K562 (cell line): Measurements from ENCODE around the gene PCDHGA12. TPM values are rescaled to one million over a fixed set of nuclear protein-coding genes. Genes with fewer than 3 reads are reported as not detected.
"Not testable (repeated sequence)": the region's sequence is repeated elsewhere in the genome, so short reads cannot be mapped to it uniquely, and the experiment has no call there.

Experiments
- ATAC-seq: fragments of 200-7000 bp; cut with Tn5 transposase; 3 replicates; pipeline ENCODE4 v1.9.1; 2020; ENCODE audit warnings: moderate library complexity
- BruUV-seq: library from RNA; stranded (reverse); fragments of 400-500 nt; replicated peaks from 2 replicates; lab custom pipeline; 2021; lab: Mats Ljungman, UMichigan
- CTCF ChIA-PET: fragments of 300-600 bp; formaldehyde crosslinking; extraction: SDS; loops from one replicate; lab custom pipeline; 2021; ENCODE audit warnings: low intra/inter-chr PET ratio; lab: Yijun Ruan, JAX
- POLR2A ChIA-PET: fragments of 300-600, 350-650 bp; sonication (Branson Sonifier 250); formaldehyde crosslinking; extraction: SDS; loops from one replicate; lab custom pipeline; 2021; ENCODE audit warnings: antibody characterized with exemption, inconsistent platforms; lab: Yijun Ruan, JAX
- DNase-seq, 4 experiments: peaks; one replicate each; pipeline versions ENCODE4 v3.0.0 to v3.0.0-alpha.2; 2011 to 2018; ENCODE audit warnings: low spot score in 3 of 4, mixed read lengths in 3 of 4; ENCODE audit errors: extremely low read depth in 1 of 4
- FAIRE-seq: peaks from 2 replicates; lab custom pipeline; 2011; peaks lifted over from hg19 to GRCh38; lab: Jason Lieb, UNC
- H2AFZ ChIP-seq: 2 replicates; pipeline ENCODE4 v1.6.0; 2011; ENCODE audit warnings: low read depth, low read length, control low read depth, inconsistent platforms
- H3K27ac ChIP-seq: fragments of 200-600 bp; 3 replicates; pipeline ENCODE4 v1.8.0; 2011; ENCODE audit warnings: low read depth, mild to moderate bottlenecking, control low read depth, inconsistent platforms, low read length, moderate library complexity, mixed read lengths; ENCODE audit errors: extremely low read depth
- H3K27me3 ChIP-seq, 2 experiments: fragments of 300-600 bp in 1 of 2; 2 replicates in 1 of 2; 3 replicates in 1 of 2; pipeline versions ENCODE4 v1.6.0 to v1.8.0; 2011; ENCODE audit warnings: inconsistent platforms in 2 of 2, low read length in 2 of 2, mild to moderate bottlenecking in 1 of 2, mixed read lengths in 1 of 2, moderate library complexity in 1 of 2; ENCODE audit not compliant: control insufficient read depth in 2 of 2, insufficient read depth in 2 of 2
- H3K36me3 ChIP-seq: fragments of 300-600 bp; 3 replicates; pipeline ENCODE4 v1.8.0; 2011; ENCODE audit warnings: mild to moderate bottlenecking, low read length, inconsistent platforms; ENCODE audit not compliant: control insufficient read depth, insufficient read depth
- H3K4me1 ChIP-seq, 2 experiments: fragments of 200-600 bp in 1 of 2; replicated peaks in 1 of 2; 2 replicates in 1 of 2; 3 replicates in 1 of 2; pipeline versions ENCODE4 v1.5.1 to v1.8.0; 2011; ENCODE audit warnings: inconsistent platforms in 2 of 2, low read length in 2 of 2, mild to moderate bottlenecking in 1 of 2, mixed read lengths in 1 of 2, moderate library complexity in 1 of 2; ENCODE audit not compliant: control insufficient read depth in 2 of 2, insufficient read depth in 2 of 2
- H3K4me2 ChIP-seq: 2 replicates; pipeline ENCODE4 v1.6.1; 2011; ENCODE audit warnings: low read length, control low read depth, inconsistent platforms, mixed read lengths; ENCODE audit not compliant: insufficient read depth
- H3K4me3 ChIP-seq: fragments of 200-600 bp; sonication (generic), shearing (Covaris generic); 2 replicates; pipeline ENCODE4 v1.5.1; 2016; ENCODE audit warnings: control low read depth, inconsistent platforms
- H3K79me2 ChIP-seq: fragments of 200-600 bp; 3 replicates; pipeline ENCODE4 v1.8.0; 2011; ENCODE audit warnings: low read length, inconsistent platforms; ENCODE audit not compliant: control insufficient read depth, insufficient read depth
- H3K9ac ChIP-seq, 2 experiments: 2 replicates each; pipeline versions ENCODE4 v1.6.0 to v1.6.1; 2011; ENCODE audit warnings: low read depth in 2 of 2, low read length in 2 of 2, control low read depth in 1 of 2, inconsistent platforms in 1 of 2, mild to moderate bottlenecking in 1 of 2, mixed read lengths in 1 of 2; ENCODE audit not compliant: insufficient read depth in 1 of 2
- H3K9me1 ChIP-seq: one replicate; pipeline ENCODE4 v1.6.0; 2011; ENCODE audit warnings: inconsistent platforms, mild to moderate bottlenecking, low read length, moderate library complexity; ENCODE audit not compliant: control insufficient read depth, insufficient read depth
- H3K9me3 ChIP-seq: replicated peaks from 2 replicates; pipeline ENCODE4 v1.5.1; 2011; ENCODE audit warnings: low read depth, low read length, inconsistent platforms; ENCODE audit not compliant: control insufficient read depth, insufficient read depth
- H4K20me1 ChIP-seq: replicated peaks from 2 replicates; pipeline ENCODE4 v1.6.1; 2011; ENCODE audit warnings: low read length, inconsistent platforms, mixed read lengths; ENCODE audit not compliant: control insufficient read depth, insufficient read depth
- NRF1 ChIP-seq, 2 experiments: fragments of 450-650 bp; IDR thresholded peaks in 1 of 2; conservative IDR thresholded peaks in 1 of 2; 2 replicates each; pipeline ENCODE4 v1.6.1; 2014; ENCODE audit warnings: mild to moderate bottlenecking in 2 of 2
- RAD21 ChIP-seq, 2 experiments: fragments of 250-450 bp in 1 of 2; fragments of 450-650 bp in 1 of 2; sonication (Bioruptor Pico) in 1 of 2; formaldehyde crosslinking in 1 of 2; IDR thresholded peaks in 1 of 2; conservative IDR thresholded peaks in 1 of 2; 2 replicates each; pipeline versions ENCODE4 v1.4.0 to v1.8.0; 2020 to 2022; ENCODE audit warnings: mild to moderate bottlenecking in 2 of 2, moderate library complexity in 1 of 2
- WGBS: fragments of 100-300 bp; shearing (Covaris generic); methylation state at CpG from one replicate; pipeline ENCODE4 v1.1.6; 2016; ENCODE audit warnings: low coverage, mixed read lengths; ENCODE audit not compliant: insufficient coverage; ENCODE audit errors: missing lambda C conversion rate; 5-methylcytosine and 5-hydroxymethylcytosine counted together
- in situ Hi-C: fragments of 300-500 bp; cut with MboI; formaldehyde crosslinking; loops from 4 replicates; pipeline ENCODE4 v1.15.0; 2018; ENCODE audit warnings: inconsistent platforms, mixed read lengths
- intact Hi-C: fragments of 100-400 bp; cut with micrococcal nuclease; formaldehyde crosslinking; loops from 2 replicates; pipeline ENCODE4 v1.14.2; 2022
- polyA plus RNA-seq, 8 experiments: library from polyadenylated mRNA; depleted of rRNA in 4 of 8; stranded (reverse) in 5 of 8; unstranded in 3 of 8; fragments of >200 nt; fragmentation: Nextera tagmentation in 2 of 8; fragmentation: Illumina TruSeq in 1 of 8; extraction: Ambion mirVana in 2 of 8; extraction: Trizol in 1 of 8; gene quantifications; 2 replicates each; pipeline versions ENCODE4 v1.2.1 to v1.2.3, GENCODE V29; 2011 to 2014; ENCODE audit warnings: inconsistent platforms in 1 of 8, missing spikeins in 1 of 8
- total RNA-seq, 7 experiments: library from RNA; depleted of rRNA in 6 of 7; stranded (reverse); fragments of >200 nt in 6 of 7; fragmentation: Illumina TruSeq in 2 of 7; extraction: Trizol in 2 of 7; gene quantifications; 2 replicates each; pipeline versions ENCODE4 v1.2.1 to v1.2.3, GENCODE V29; 2011 to 2021; ENCODE audit warnings: low replicate concordance in 1 of 7
- TF ChIP-seq, protein P1 (sequence below), 3 experiments: IDR thresholded peaks in 2 of 3; conservative IDR thresholded peaks in 1 of 3; 2 replicates each; pipeline ENCODE4 v1.5.1; 2011 to 2012; ENCODE audit warnings: low read length in 3 of 3, mild to moderate bottlenecking in 3 of 3, control low read depth in 2 of 3, improper control_type of control experiment in 1 of 3, inconsistent platforms in 1 of 3, low read depth in 1 of 3, mixed read lengths in 1 of 3, moderate library complexity in 1 of 3; ENCODE audit not compliant: insufficient read depth in 2 of 3

Gene PCDHGA12
- total and polyA plus RNA-seq, 9 of the 15 experiments (the other 6 are each of a cell fraction or from before 2014, with no cell fraction given): 0.03 TPM; not detected in 8

DNA sequence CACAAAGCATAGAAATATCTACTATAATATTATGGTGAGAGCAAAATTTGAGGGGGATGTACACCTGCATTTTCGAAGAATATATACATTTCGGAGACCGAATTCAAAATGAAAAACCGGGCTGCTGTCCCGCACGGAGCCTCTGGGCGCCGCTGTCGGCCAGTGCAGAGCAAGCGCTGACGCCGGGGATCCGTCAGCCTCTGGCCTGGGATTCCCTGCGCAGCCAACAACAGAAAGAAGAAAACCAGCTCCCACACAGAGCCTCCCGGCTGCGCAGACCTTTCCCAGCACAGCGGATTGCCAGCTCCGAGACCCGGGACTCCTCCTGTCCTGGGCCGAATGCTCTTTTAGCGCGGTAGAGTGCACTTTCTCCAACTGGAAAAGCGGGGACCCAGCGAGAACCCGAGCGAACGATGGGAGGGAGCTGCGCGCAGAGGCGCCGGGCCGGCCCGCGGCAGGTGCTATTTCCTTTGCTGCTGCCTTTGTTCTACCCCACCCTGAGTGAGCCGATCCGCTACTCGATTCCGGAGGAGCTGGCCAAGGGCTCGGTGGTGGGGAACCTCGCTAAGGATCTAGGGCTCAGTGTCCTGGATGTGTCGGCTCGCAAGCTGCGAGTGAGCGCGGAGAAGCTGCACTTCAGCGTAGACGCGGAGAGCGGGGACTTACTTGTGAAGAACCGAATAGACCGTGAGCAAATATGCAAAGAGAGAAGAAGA is 22.4 kb upstream of the PCDHGA12 start, which contains the start of gene PCDHGB6:
Gene PCDHGB6, plus strand, starts transcription at position 232 of the 716 bp plus-strand sequence. Its CDS starts 182 bp downstream, at position 414.
- H3K4me2 ChIP-seq, H3K27ac ChIP-seq, H4K20me1 ChIP-seq, H3K9me3 ChIP-seq, H3K79me2 ChIP-seq, FAIRE-seq, intact Hi-C loops, H3K9ac ChIP-seq, BruUV-seq, H2AFZ ChIP-seq, H3K9me1 ChIP-seq, H3K4me3 ChIP-seq, H3K36me3 ChIP-seq, in situ Hi-C loops: not testable (repeated sequence)
- POLR2A ChIA-PET: interaction anchor here (0.5 kb wide), 1 partner anchor 232 kb away, joined by 3 read pairs; no protein-coding TSS in a partner anchor
- TF ChIP-seq, protein P1, sequence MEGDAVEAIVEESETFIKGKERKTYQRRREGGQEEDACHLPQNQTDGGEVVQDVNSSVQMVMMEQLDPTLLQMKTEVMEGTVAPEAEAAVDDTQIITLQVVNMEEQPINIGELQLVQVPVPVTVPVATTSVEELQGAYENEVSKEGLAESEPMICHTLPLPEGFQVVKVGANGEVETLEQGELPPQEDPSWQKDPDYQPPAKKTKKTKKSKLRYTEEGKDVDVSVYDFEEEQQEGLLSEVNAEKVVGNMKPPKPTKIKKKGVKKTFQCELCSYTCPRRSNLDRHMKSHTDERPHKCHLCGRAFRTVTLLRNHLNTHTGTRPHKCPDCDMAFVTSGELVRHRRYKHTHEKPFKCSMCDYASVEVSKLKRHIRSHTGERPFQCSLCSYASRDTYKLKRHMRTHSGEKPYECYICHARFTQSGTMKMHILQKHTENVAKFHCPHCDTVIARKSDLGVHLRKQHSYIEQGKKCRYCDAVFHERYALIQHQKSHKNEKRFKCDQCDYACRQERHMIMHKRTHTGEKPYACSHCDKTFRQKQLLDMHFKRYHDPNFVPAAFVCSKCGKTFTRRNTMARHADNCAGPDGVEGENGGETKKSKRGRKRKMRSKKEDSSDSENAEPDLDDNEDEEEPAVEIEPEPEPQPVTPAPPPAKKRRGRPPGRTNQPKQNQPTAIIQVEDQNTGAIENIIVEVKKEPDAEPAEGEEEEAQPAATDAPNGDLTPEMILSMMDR (IDR thresholded peaks at IDR 0.05 in 2 of 3, conservative IDR thresholded peaks at IDR 0.05 in 1 of 3; ENCODE audit: insufficient read depth in 2 of 3, low read depth in 1 of 3, low read length in 3 of 3): peak; percentile 54 to 71 (median 58)
- peak in 1 of 2 experiments; percentile 46; a peak in 2 of 4 replicates for TF ChIP-seq RAD21 (CRISPR knock-in tag; conservative IDR thresholded peaks at IDR 0.05 in 1 of 2, IDR thresholded peaks at IDR 0.05 in 1 of 2)
- TF ChIP-seq NRF1 (conservative IDR thresholded peaks at IDR 0.05 in 1 of 2, IDR thresholded peaks at IDR 0.05 in 1 of 2): peak; percentile 40 to 49; a peak in 2 of 4 replicates
- peak; percentile 88 for ATAC-seq
- DNase-seq: peak; percentile 25 to 41 (median 34)
- Histone ChIP-seq H3K27me3 (peaks cover 3 to 29% of the 10 kb centered on the region in 2 experiments; a peak in 3 of 5 replicates), H3K4me1 (peaks cover 0 to 12% of the 10 kb centered on the region in 2 experiments; a peak in 3 of 5 replicates)
- WGBS: 36% methylated on average over 41 of the region's 51 CpGs
- CTCF ChIA-PET: interaction anchor here (0.7 to 1.0 kb wide), 3 partner anchors 81 to 156 kb away, joined by 3 to 4 read pairs (median 3); partner anchors contain the start of gene PCDHGC5
